Ovary (tissue), 9 donors: ENCODE data around the gene ISG15. TPM values are rescaled to one million over a fixed set of nuclear protein-coding genes. Genes with fewer than 3 reads are reported as not detected.
"Not testable (repeated sequence)": the region's sequence is repeated elsewhere in the genome, so short reads cannot be mapped to it uniquely, and the experiment has no call there.

Experiments used
- DNase-seq, 5 donors: peaks; one replicate each; pipeline ENCODE4 v3.0.0-alpha.2; 2019 to 2020
- H3K27ac ChIP-seq, 2 donors: fragments of 200-600 bp; one replicate each; pipeline versions ENCODE4 v1.5.1 to v1.8.0; 2019 to 2022
- H3K27me3 ChIP-seq: fragments of 200-600 bp; one replicate; pipeline ENCODE4 v1.8.0; 2022
- H3K36me3 ChIP-seq: fragments of 200-600 bp; sonication (generic); one replicate; pipeline ENCODE4 v1.5.1; 2019
- H3K4me1 ChIP-seq: one replicate; pipeline ENCODE4 v1.8.1; 2013; ENCODE audit warnings: mild to moderate bottlenecking, moderate library complexity; ENCODE audit not compliant: insufficient read depth
- H3K4me3 ChIP-seq: fragments of 200-600 bp; sonication (generic); one replicate; pipeline ENCODE4 v1.5.1; 2017
- H3K9me3 ChIP-seq, 2 donors: fragments of 200-600 bp in 1 of 2; sonication (generic) in 1 of 2; one replicate each; pipeline versions ENCODE4 v1.5.1 to v1.8.1; 2013 to 2019; ENCODE audit warnings: mild to moderate bottlenecking in 1 of 2, moderate library complexity in 1 of 2
- EP300 ChIP-seq: sonication (generic); formaldehyde crosslinking; IDR thresholded peaks from one replicate; pipeline ENCODE4 v1.6.1; 2017; ENCODE audit warnings: antibody characterized with exemption
- POLR2A ChIP-seq: fragments of 450-650 bp; IDR thresholded peaks from one replicate; pipeline ENCODE4 v1.6.1; 2017; ENCODE audit warnings: antibody characterized with exemption, mild to moderate bottlenecking, moderate library complexity
- WGBS, 3 donors: extraction: QIAGEN DNeasy Blood & Tissue Kit in 1 of 3; methylation state at CpG; one replicate each; pipeline versions ENCODE4 v1.1.5 to v1.1.7; 2013 to 2017; 5-methylcytosine and 5-hydroxymethylcytosine counted together
- intact Hi-C, 4 donors: fragments of 100-400 bp; cut with DNase I; formaldehyde crosslinking; loops; one replicate each; pipeline versions ENCODE4 v1.11.0 to v1.15.1; 2022 to 2023
- polyA plus RNA-seq, 2 donors: library from polyadenylated mRNA; stranded (reverse); fragments of 200-250 nt in 1 of 2; fragments of 350-450 nt in 1 of 2; fragmentation: Illumina TruSeq in 1 of 2; extraction: RNeasy Lipid Tissue Mini Kit (QIAGEN cat#74804) in 1 of 2; gene quantifications; one replicate each; pipeline ENCODE4 v1.2.3, GENCODE V29; 2013 to 2014
- total RNA-seq, 7 donors: library from RNA; depleted of rRNA in 2 of 7; stranded (reverse); fragments of >200 nt in 2 of 7; fragmentation: NEBNext Ultra II Directional in 3 of 7; extraction: Animal tissue kit (Norgen Biotek cat#: 25700) in 3 of 7; gene quantifications; one replicate each; pipeline versions ENCODE4 v1.1.0 to v1.2.4, GENCODE V29; 2016 to 2023
- TF ChIP-seq, protein P1 (sequence below), 3 donors: fragments of 450-650 bp in 2 of 3; fragments of 200-600 bp in 1 of 3; IDR thresholded peaks; one replicate each; pipeline versions ENCODE4 v1.5.1 to v1.8.0; 2016 to 2022; ENCODE audit warnings: antibody characterized with exemption in 3 of 3, mild to moderate bottlenecking in 1 of 3
- donor health status: DM: no; HTN: no; CAD: no; lungs with moderate emphysema.
- donor health status: DM: no; HTN: no; CAD: no.
- donor health status: Bipolar disorder and iron deficiency.
- donor health status: DM: yes; HTN: yes; CAD: no.
- donor health status: DM: no; HTN: no; CAD: no.
- donor health status: DM: yes; HTN: yes; CAD: no.

Gene ISG15
- total and polyA plus RNA-seq, 9 donors: 7.8 to 83.5 (median 14.9) TPM; not detected in 1

DNA sequence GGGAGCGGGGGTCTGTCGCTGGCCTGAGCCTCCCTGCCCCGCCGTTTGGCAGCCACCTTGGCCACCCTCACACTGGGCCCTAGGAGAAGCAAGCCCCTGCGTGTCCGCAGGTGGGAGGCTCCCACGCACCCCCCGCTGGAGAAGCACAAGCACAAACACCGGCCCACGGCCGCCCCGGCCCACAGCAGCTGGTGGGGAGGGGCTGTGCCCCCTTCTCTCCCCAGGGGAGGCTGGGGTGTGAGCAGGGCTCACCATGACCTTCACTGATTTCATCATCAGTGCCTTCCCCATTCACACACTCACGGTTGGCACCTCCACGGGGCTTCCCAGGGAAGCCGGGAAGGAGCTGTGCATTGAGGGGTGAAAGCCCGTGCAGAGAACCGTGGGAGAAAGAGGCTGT lies 14.5 kb downstream of the ISG15 start:
- TF ChIP-seq EP300 (no peak), POLR2A (no peak)
- TF ChIP-seq, protein P1, sequence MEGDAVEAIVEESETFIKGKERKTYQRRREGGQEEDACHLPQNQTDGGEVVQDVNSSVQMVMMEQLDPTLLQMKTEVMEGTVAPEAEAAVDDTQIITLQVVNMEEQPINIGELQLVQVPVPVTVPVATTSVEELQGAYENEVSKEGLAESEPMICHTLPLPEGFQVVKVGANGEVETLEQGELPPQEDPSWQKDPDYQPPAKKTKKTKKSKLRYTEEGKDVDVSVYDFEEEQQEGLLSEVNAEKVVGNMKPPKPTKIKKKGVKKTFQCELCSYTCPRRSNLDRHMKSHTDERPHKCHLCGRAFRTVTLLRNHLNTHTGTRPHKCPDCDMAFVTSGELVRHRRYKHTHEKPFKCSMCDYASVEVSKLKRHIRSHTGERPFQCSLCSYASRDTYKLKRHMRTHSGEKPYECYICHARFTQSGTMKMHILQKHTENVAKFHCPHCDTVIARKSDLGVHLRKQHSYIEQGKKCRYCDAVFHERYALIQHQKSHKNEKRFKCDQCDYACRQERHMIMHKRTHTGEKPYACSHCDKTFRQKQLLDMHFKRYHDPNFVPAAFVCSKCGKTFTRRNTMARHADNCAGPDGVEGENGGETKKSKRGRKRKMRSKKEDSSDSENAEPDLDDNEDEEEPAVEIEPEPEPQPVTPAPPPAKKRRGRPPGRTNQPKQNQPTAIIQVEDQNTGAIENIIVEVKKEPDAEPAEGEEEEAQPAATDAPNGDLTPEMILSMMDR (IDR thresholded peaks at IDR 0.05): no peak
- H3K9me3 ChIP-seq: no peaks in the 10 kb centered on the region
- no peak for DNase-seq
- WGBS, 3 donors: 38 to 63% (median 61%) methylated on average over 17 of the region's 17 CpGs
- H3K27me3 ChIP-seq: no peaks in the 10 kb centered on the region
- H3K4me1 ChIP-seq: no peaks in the 10 kb centered on the region
- no peak overlapping the region for H3K27ac ChIP-seq
- H3K4me3 ChIP-seq: no peak overlapping the region
- intact Hi-C loops: loop anchor here in 1 of 4 donors (10.0 kb wide), 1 partner anchor 207 kb away; the partner anchor contains the start of genes B3GALT6 and SDF4
- no peaks in the 10 kb centered on the region for H3K36me3 ChIP-seq

DNA sequence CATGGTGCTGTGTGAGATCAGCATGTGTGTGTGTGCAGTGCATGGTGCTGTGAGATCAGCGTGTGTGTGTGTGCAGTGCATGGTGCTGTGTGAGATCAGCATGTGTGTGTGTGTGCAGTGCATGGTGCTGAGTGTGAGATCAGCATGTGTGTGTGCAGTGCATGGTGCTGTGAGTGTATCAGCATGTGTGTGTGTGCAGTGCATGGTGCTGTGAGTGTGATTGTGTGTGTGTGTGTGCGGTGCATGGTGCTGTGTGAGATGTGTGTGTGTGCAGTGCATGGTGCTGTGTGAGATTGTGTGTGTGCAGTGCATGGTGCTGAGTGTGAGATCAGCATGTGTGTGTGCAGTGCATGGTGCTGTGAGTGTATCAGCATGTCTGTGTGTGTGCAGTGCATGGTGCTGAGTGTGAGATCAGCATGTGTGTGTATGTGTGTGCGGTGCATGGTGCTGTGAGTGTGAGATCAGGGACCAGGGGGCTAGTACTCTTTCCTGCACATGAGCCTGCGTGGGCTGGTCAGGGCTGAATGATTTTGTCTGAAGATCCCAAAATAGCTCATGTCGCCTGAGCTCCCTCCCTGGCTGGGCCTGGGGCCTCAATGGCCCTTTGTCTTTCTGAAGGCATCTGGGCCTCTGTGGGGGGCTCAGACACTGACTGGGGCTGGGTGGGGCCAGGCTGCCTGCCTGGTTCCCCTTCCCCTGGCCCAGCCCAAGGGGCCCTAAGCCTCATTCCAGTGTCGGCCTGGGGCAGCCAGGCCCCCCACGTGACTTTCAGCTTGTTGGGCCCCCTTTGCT lies 17.8 kb downstream of the ISG15 start:
- intact Hi-C loops, H3K27ac ChIP-seq, DNase-seq, H3K9me3 ChIP-seq, H3K27me3 ChIP-seq, H3K4me1 ChIP-seq, H3K4me3 ChIP-seq, H3K36me3 ChIP-seq: not testable (repeated sequence)
- WGBS, 3 donors: 74 to 91% (median 84%) methylated on average over 5 to 7 of the region's 7 CpGs

GRCh38 chr1:1031659-1032235 lies 18.4 kb downstream of the ISG15 start:
- H3K4me1 ChIP-seq: peaks cover 3% of the 10 kb centered on the region
- H3K4me3 ChIP-seq: no peak overlapping the region
- intact Hi-C loops: no loop called here
- no peaks in the 10 kb centered on the region for H3K27me3 ChIP-seq
- no peaks in the 10 kb centered on the region for H3K36me3 ChIP-seq
- no peak for TF ChIP-seq EP300
- TF ChIP-seq, protein P1 (IDR thresholded peaks at IDR 0.05): no peak
- no peak for TF ChIP-seq POLR2A
- H3K9me3 ChIP-seq: no peaks in the 10 kb centered on the region
- 79 to 87% (median 85%) methylated on average over 11 of the region's 11 CpGs for WGBS, 3 donors
- H3K27ac ChIP-seq: no peak overlapping the region
- no peak for DNase-seq

GRCh38 chr1:1032424-1032823 lies 19.1 kb downstream of the ISG15 start:
- TF ChIP-seq, protein P1 (IDR thresholded peaks at IDR 0.05): no peak
- TF ChIP-seq EP300: no peak
- Histone ChIP-seq H3K36me3 (no peaks in the 10 kb centered on the region), H3K4me3 (no peak overlapping the region), H3K9me3 (no peaks in the 10 kb centered on the region), H3K4me1 (peaks cover 3% of the 10 kb centered on the region), H3K27ac (no peak overlapping the region), H3K27me3 (no peaks in the 10 kb centered on the region)
- intact Hi-C loops: no loop called here
- WGBS, 3 donors: 41 to 57% (median 44%) methylated on average over 14 to 16 of the region's 16 CpGs
- no peak for DNase-seq

- H3K36me3 ChIP-seq: no peaks in the 10 kb centered on the region
- peaks cover 3% of the 10 kb centered on the region for H3K4me1 ChIP-seq
- H3K27ac ChIP-seq: no peak overlapping the region
- 1 to 5% (median 1%) methylated on average over 48 to 73 of the region's 73 CpGs for WGBS, 3 donors
- intact Hi-C loops: no loop called here
- peak overlapping the region; percentile 13 for H3K4me3 ChIP-seq
- peak; percentile 66 to 83 (median 74) for DNase-seq
- H3K27me3 ChIP-seq: no peaks in the 10 kb centered on the region
- TF ChIP-seq, protein P1 (IDR thresholded peaks at IDR 0.05): peak; percentile 25 to 71 (median 38)
- TF ChIP-seq POLR2A (no peak), EP300 (no peak)
- H3K9me3 ChIP-seq: no peaks in the 10 kb centered on the region
Observed at GRCh38 chr1:1033009-1033587, 19.8 kb downstream of the ISG15 start.
